ENCODE measurements around the gene CALY.
A peak's percentile ranks its signal among the peaks of the same experiment; 100 is the strongest.

CALY gene

GRCh38 chr10:133365461-133366129, 28.9 kb upstream of the CALY start:
- DNase-seq, result no peak

GRCh38 chr10:133364645-133365431, 28.1 kb upstream of the CALY start:
- no peak for DNase-seq

GRCh38 chr10:133362846-133363245, 26.1 kb upstream of the CALY start:
- no peak for DNase-seq

GRCh38 chr10:133361773-133362441, 25.2 kb upstream of the CALY start:
- no peak for DNase-seq

GRCh38 chr10:133361227-133361626, 24.5 kb upstream of the CALY start:
- no peak for DNase-seq

GRCh38 chr10:133359972-133360610, 23.4 kb upstream of the CALY start:
- DNase-seq, result no peak

- DNase-seq, result peak in 1 of 2 donors; percentile 33
These were observed 22.9 kb upstream of the CALY start for GRCh38 chr10:133359554-133359971.

GRCh38 chr10:133358925-133359310, 22.2 kb upstream of the CALY start:
- DNase-seq, result no peak

GRCh38 chr10:133358162-133358924, 21.6 kb upstream of the CALY start:
- DNase-seq, result no peak

- peak; percentile 73 to 76 for DNase-seq
These were observed 20.8 kb upstream of the CALY start, which contains the start of gene FUOM for GRCh38 chr10:133357285-133358161. Gene FUOM (minus strand): TSS chr10:133358019. CDS start chr10:133358007, 12 bp downstream.

- no peak for DNase-seq
These were observed 20.0 kb upstream of the CALY start for GRCh38 chr10:133356549-133357284.

GRCh38 chr10:133355991-133356390, 19.3 kb upstream of the CALY start:
- no peak for DNase-seq

GRCh38 chr10:133355266-133355665, 18.6 kb upstream of the CALY start:
- DNase-seq, result no peak

GRCh38 chr10:133354672-133355240, 18.1 kb upstream of the CALY start:
- no peak for DNase-seq

- DNase-seq, result no peak
These were observed 17.4 kb upstream of the CALY start for GRCh38 chr10:133353988-133354605.

- no peak for DNase-seq
These were observed 16.7 kb upstream of the CALY start for GRCh38 chr10:133353202-133353959.

GRCh38 chr10:133351408-133352318, 15.0 kb upstream of the CALY start:
- DNase-seq, result no peak

- no peak for DNase-seq
These were observed 14.2 kb upstream of the CALY start for GRCh38 chr10:133350950-133351329.

Measured in stimulated activated CD4-positive, alpha-beta T cell treated with anti-CD3 and anti-CD28 coated beads, Interleukin-2, amount 100 ng/mL, for 24 hours (primary cell).